GM12873 (cell line): ENCODE data around the gene RNF214.
A peak's percentile ranks its signal among the peaks of the same experiment; 100 is the strongest.

Experiments used
- CTCF ChIP-seq: IDR thresholded peaks from 2 replicates; pipeline ENCODE4 v1.5.1; 2012; ENCODE audit warnings: low read depth, mild to moderate bottlenecking, moderate library complexity, low read length, control low read depth; ENCODE audit not compliant: insufficient read depth; ENCODE audit errors: missing control alignments

RNF214 gene

DNA sequence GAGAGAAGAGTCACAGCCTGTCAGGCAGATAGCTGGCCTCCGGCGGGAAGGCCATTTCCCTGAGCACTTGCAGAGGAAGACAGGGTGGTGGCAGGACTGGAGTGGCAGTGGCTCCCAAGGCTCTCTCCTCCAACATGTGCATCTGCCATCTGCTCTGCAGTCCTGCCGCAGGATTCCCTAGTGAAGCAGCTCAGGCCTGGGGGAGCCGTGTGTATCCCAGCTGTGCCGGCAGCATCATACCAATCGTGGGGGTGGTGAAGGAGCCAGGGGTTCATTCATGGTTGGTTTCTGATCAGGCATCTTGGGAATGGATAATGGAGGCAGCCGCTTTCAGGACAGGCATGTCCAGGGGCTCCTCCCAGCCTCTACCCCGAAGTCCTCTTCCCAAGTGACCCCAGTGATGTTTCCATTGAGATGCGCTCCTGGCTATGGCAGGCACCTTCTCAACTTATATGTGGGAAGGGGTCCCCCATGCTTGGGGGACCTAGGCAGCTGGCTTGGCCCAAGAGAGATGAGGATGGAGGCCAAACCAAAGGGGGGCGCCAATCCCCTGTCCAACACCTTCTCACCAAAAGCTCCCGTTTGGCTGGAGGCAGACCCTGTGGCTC, 27.2 kb upstream of the RNF214 start:
- TF ChIP-seq CTCF = no peak

- TF ChIP-seq CTCF = peak; percentile 4
Observed at GRCh38 chr11:117208710-117209109, 23.8 kb upstream of the RNF214 start.

DNA sequence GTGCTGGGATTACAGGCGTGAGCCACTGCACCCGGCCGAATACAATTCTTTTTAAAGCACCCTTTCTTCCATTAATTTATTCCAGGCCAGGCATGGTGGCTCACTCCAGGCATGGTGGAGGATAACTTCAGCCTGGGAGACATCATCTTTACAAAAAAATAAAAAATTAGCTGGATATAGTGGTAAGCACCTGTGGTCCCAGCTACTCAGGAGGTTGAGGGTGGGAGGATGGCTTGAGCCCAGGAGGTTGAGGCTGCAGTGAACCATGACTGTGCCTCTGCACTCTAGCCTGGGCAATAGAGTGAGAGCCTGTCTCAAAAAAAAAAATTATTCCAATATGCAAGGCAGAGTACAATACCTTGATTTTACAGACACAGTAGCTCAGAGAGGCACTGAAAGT, 21.9 kb upstream of the RNF214 start:
- no peak for TF ChIP-seq CTCF

DNA sequence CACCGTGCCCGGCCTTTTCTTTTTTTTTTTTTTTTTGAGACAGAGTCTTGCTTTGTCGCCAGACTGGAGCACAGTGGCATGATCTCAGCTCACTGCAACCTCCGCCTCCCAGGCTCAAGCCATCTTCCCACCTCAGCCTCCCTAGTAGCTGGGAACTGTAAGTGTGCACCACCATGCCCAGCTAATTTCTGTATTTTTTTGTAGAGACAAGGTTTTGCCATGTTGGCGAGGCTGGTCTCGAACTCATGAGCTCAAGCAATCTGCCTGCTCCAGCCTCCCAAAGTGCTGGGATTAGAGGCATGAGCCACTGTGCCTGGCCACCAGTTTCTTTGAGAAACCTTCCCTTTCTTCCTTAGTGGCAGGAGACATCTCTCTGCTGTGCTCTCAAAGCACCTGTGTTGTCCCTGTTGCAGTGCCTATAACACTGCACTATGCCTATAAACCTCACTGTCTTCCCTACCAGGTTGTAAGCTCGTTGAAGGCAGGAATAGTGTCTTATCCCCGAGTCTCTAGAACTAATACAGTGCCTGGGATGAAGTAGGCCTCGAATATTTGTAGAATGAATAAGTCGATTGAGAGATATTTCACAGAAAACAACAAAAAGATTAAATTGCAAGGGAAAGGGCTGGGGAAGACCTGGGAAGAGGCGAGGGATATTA, 19.6 kb upstream of the RNF214 start:
- TF ChIP-seq CTCF = no peak

DNA sequence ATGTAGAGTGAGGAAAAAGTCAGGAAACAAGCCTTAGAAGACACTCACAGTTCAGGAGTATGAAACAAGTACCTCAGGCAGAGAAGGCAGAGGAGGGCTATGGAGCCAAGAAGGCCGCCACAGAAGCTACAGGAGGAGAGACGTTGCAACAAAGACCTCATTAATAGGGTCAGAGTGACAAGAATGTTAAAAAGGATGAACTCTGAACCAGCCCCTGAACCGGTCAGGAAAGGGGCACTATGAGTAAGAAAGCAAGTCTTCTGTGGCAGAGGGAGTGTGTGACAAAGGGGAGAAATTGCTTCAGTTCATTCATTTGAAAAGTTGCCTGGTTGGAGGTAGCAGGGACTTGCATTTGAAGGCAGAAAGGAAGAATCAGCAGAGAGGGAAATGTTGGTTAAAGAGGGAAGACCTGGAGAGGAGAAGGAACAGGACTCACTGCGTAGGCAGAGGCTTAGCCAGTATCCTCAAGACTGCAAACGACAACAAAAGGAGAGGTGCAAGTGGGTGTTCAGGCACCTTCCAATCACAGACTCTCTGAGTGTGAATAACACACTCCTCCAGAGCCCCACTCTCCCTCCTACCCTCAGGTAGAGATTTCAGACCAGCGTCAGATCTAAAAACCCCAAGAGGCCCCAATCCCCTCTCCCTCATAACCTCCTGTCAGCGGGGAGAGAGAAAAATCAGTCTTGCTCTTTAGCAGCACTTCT, 17.9 kb upstream of the RNF214 start:
- no peak for TF ChIP-seq CTCF

DNA sequence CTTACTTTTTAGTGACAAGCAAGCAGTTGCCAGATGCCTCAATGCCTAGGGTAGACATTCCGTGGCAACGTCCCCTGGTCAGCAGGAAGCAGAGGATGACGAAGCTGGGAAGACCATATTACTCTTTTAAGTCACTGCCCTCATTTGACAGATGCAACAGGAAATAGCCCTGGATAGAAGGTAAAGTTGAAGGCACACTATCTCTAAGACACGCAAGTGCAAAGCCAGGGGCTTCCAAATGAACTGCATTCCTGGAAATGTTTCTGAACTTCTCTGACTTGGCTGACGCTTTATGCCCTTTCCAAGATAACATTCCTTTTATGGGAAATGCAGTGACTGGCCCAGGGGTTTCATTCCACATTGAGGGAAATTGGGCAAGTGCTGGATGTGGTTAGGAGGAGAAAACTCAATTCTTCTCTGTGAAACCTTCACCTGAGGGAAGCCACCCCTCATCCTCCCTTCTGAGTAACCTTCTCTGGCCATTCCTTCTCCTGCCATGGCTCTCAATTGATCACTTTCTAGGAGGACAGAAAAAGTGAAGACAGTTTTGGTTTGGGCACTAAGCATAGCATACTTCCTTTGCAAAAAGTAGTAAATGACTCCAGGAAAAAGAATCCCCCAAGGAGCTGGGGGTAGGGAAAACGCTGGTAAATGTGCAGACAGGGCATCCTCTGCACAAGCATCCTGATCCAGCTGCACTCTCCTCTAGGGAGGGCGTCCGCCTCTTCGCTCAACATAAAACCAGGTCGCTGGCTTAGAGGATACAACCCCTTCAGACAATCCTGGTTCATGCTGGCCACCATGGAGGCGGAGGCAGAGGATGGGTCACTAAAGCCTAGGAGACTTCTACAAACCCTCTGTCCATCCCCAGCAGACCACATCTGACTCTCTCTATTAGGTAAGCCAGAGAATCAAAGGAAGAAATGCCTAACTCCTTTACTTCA, 15.1 kb upstream of the RNF214 start:
- no peak for TF ChIP-seq CTCF
